ENCODE data around the gene LYPD6B.
A peak's percentile ranks its signal among the peaks of the same experiment; 100 is the strongest.

LYPD6B gene, protein sequence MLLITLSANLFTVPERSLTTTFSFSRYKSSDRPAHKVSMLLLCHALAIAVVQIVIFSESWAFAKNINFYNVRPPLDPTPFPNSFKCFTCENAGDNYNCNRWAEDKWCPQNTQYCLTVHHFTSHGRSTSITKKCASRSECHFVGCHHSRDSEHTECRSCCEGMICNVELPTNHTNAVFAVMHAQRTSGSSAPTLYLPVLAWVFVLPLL

DNA sequence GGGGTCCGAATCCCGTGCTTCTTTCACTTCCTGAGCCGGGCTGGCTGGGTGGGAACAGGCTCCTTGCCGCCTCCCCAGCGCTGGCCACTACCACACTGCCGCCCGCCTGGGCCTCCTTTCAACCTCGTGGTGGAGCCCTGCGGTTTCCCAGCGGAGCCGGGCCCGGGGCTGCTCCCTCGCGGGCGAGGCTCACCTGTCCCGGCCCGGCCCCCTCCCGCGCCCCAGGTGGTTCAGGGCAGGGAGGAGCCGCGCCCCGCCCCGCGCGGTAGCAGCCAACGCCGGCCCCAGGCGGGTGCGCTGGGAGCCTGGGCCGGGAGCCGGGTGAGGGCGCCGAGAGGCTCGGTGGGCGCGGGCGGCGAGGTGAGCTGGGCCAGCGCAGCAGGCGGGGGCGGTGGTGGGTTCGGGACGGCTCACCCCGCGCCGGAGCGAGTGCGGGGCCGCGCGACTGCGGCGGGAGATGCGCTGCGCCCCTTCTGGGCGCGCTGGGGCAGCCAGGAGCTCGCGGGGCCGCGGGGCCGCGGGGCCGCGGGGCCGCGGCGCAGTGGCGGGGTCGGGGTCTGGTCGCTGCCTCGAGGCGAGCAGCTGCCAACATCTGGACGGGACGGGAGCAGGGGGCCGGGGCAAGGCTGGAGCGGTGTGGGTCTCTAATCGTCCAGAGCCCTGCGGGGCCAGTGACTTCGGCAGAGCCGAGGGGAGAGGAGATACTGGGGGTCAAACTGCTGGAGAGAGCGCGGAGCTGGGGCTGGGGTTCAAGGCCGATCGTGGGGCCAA lies at the start of gene LYPD6B:
Gene LYPD6B (plus strand): TSS at position 258 of the 771 bp plus-strand sequence. CDS start 92,250 bp downstream, outside the sequence.
- peak; percentile 46 for DNase-seq

DNA sequence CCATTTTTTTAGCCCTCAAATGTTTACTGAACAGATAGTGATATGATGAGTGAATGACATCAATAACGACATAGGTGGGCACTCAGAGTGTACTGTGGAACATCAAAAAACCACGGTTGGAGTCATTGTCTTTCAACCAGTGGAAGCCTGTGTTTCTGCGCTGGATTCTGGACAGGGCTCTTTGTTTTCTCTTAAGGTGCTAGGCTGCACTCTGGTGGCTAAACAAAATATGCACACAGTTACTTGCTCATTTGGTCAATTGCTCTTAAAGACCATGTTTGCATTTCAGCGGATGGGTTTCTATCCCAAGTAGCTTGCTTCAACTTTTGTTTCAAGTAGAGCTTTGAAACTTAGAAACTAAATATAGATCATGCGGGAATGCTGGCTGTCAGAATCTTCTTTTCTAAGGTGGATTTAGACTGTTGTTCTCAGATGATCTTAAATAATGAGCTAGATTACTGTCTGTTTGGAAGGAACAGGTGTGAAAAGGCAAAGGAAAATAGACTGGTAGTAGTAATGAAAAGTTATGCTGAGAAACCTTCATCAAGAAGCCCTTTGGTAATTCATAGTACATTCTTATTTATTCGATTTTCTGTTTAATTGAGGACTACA lies 48.5 kb upstream of the LYPD6B start:
- DNase-seq: peak; percentile 45

DNA sequence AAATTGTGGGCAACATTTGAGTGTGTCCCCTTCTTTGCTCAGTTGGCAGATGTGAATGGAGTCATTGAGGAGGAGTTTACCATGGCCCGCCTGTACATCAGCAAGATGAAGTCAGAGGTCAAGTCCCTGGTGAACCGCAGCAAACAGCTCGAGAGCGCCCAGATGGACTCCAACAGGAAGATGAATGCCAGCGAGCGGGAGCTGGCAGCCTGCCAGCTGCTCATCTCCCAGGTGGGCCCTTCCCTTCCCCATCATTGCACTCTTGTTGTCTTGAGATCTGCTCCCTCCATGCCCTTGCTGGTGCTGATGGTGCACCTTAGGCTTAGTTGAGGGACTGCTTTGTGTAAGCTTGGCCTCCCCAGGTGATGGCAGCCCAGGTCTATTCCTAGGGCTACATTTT lies 47.5 kb upstream of the LYPD6B start:
- no peak for DNase-seq

DNA sequence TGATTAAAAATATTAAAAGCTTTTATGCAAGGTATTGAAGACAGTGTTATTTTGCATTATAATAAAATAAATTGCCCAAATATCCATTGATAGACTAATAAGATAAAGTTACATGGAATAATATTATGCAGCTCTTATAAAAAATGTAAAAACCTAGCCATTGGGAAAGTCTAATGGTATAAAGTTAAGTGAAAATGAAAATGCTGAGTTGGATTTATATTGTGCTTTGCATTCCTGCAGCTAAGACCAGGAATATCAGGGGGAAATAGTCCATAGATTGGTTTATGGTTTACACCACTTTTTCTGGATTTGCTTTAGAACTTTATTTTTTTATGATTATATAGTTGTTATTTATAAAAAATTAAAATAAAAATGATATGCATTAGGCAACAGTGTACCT lies 46.1 kb upstream of the LYPD6B start:
- no peak for DNase-seq

DNA sequence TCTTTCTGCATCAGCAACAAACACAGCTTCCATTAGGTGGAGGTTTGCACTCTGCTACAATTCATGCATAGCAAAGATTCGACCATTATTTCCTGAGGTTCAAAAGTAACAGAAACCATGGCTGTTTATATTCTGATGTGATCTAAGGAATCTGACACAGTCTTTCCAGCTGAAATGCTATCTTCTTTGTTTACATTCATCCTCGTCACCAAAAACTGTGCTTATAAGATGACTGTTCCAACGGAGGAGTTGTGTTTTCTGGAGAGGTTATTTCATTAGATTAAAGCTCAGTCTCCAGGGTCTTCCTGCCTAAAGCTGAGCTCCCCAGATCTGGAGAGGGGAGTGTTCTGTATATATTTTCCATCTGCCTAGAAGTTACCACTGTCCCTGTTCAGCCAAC lies 45.1 kb upstream of the LYPD6B start:
- no peak for DNase-seq

DNA sequence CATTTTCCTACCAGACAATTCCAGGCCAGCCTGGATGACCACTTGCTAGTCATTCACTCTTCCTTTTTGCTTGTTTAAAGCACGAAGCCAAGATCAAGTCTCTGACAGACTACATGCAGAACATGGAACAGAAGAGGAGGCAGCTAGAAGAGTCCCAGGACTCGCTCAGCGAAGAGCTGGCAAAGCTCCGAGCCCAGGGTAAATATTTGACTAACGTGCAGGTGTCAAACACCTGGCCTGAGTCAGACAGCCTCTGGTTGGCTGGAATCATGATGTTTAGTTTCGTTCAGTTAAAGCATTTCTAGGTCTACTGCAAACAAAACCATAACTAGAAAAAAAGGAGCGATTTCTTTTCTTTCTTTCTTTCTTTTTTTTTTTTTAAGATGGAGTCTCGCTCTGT lies 44.2 kb upstream of the LYPD6B start:
- DNase-seq: no peak

DNA sequence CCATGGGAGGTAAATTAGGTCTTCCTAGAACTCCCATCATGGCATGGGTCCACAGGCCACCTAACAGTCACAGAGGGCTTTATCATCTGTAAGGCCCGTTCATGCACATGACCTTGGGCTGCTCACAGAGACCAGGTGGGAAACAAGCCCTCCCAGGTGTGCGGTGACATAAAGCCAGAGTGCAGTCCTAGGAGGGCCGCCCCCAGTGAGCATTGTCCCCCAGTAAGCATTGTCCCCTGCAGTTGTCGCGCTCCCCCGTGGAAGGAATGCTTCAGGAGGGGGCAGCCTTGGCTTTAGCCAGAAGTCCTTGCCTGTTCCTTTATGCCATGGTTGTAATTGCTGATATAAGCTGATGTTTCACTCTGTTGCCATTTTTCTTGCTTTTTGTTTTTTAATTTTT lies 41.7 kb upstream of the LYPD6B start:
- no peak for DNase-seq

DNA sequence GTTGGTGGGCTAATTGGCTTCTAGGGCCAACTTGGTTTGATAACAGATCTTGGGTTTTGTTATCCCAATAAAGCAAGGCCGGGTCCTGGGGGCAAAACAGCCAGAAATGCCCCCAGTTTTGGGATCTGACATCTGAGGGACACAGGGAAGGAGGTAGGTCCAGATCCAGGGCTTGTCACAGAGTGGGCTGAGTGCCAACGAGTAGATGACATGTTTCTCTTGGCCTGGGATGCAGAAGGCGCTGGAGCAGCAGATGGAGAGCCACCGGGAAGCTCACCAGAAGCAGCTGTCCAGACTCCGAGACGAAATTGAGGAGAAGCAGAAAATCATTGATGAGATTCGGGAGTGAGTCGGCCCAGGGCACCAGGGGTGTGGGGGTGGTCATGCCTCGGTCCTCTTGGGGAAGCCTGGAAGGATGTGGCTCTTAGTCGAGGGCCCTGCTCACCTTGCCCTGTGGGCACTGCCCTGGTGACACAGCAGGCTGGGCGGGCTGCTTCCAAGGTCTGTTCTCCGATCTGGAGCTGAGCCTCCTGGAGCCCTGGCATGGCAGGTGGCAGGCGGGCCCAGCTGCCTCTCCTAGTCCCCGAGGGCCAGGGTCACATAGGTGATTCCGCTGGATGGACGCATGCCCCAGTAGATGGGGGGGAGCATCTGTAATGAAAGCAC lies 40.2 kb upstream of the LYPD6B start:
- DNase-seq: no peak

DNA sequence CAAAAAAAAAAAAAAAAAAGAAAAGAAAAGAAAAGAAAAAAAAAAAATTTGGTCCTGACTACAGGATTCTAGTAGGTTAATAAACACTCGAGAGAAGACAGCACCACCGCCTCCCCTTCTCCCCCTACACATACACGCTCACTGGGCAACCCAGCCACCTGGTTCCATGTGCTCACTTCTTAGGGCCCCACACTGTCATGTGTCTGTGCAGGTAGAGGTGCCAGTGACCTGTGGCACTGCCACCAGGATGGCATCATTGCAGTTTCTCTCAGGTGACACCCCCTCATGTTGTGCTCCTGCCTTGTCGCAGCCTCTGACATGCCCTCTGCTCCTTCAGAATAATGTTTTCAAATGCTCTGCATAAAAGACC lies 39.7 kb upstream of the LYPD6B start:
- DNase-seq: no peak

DNA sequence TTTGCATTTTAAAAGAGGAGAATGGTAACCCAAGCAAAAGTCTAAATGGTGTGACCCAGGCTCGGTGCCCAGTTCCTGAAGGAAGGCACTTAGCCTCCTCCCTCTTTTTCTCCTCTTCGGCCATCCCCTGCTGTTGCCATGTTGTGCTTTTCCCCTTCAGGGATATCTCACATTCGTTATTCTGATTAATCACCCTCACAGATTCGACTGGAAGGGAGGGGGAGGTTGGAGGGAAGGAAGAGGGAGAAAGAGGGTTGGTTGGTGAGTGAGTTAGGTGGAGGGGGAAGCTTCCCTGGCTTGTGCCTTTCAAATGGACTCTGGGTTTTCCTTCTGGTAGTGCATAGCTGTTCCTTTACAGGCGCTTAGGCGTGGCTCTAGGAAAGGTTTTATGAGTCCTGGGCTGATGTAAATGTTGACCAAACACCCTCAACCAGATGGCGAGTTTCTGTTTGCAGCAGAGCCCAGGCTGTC lies 39.0 kb upstream of the LYPD6B start:
- DNase-seq: no peak

DNA sequence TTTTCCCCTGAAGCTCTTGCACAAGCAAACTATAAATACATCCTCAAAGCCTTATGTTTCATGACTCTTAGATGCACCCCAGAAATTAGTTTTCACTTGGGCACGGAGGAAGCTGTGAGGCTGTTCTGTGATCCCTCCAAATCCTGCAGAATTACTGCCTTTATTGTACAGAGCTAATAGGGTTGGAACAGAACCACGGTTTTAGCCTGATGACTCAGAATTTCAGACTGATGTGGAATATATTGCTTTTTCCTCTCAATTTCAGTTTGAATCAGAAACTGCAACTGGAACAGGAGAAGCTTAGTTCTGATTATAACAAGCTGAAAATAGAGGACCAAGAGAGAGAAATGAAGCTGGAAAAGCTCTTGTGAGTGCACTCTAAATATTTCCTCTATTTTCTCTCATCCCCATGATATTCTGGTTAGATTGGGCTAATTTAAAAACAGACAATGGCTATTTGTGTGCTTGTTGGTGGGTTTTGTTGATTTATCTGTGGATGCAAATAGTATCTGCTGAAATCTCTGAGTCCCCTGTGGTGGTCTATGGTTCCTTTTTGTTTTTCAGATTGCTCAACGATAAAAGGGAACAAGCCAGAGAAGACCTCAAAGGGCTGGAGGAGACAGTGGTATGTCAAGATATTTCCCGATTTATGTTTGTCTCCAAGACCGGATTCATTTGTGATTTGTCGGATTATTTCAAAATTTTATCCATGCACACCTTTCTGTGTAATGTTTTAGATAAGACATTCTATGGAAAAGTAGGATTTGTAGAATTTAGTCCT lies 38.2 kb upstream of the LYPD6B start:
- DNase-seq: no peak

DNA sequence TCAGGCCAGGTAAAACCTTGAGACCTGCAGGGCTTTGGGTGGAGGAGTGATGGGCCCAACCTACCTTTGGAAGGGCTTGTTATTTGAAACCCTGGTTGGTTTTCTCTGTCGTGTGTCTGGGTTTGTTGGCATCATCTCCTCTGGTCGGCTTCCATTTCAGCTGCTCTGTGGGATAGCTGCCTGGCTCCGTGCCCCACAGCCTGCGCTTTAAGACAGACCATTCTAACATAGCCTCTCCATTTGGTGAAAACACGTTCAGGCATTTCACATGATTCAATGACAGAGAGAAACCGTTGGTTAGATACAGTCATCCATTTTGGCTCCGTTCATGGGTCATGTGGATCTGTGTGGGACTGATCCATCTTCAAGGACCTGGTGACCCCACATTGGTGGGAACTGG lies 37.0 kb upstream of the LYPD6B start:
- no peak for DNase-seq

DNA sequence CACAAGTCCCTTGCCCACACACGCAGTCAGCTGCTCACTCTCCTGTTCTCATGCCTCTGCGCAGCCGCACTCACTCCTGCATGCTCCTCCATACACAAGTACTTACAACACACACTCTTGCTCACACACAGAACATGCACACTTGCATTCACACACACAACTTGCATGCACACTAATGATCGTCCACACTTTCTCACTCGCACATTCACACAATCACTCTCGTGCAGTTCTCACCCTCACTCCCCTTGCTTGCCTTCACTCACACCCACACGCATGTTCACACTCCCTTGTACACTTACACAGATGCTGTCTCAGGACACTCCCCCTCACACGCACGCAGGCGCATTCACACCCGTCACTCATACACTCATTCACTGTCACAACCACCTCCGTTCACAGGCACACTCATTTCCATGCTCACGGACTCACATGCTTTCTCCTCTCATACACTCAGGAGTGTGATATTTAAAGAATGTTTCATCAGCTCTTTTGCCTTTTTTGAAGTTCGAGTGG lies 36.1 kb upstream of the LYPD6B start:
- no peak for DNase-seq

DNA sequence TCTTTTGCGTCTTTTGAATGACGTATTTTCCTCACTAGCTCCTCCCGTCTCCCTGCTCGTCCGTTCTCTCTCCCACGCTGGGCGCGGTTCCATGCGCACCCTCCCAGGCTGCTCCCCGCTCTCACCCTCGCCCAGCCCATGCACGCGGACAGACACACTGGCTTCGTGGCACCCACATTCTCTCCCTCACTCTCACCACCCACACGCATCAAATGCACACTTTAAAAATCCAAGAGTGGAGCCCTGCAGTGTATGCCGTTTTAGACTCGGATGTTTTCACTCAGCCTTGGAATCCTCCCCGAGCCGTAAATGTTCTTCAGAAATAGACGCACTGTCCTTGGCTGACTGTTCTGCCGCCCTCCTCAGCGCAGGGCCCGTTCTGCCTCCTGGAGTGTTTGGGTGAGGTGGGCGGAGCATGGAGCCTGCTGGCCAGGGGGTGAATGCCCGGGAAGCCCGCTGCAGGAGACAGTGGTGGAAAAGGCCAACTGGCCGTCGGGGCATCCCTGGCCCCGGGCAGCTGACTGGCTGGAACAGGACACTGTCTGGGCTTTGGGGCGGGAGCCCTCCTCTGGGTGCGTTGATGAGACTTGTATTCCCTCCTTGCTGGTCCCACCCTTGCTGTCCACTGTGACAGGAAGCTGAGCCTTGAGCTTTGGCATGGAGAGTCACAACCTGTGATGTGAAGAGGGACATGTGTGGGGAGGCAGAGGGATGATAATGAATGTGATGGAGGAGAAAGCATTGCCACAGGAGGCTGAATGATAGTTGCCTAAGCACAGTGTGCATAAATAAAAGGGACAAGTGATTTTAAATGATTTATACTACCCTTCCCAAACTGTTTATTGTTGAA lies 35.4 kb upstream of the LYPD6B start:
- DNase-seq: no peak

DNA sequence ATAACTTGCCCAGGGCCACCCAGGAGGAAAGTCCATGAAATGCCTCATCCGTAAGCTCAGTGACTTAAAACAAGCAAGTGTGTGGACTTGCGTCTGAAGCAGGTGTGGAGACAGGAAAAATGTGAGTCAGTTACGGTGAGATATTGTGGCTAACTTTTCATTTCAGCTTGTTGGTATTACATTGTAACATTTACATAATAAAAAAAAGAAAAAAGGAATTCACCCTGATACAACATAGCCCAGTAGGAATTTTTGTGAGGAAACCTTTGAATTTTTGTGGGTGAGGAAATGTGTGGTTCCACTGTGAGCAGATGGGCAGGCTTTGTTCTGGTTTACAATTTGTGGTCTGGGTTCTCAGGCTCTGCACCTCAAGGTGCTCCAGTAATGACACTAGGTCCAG lies 33.7 kb upstream of the LYPD6B start:
- no peak for DNase-seq

DNA sequence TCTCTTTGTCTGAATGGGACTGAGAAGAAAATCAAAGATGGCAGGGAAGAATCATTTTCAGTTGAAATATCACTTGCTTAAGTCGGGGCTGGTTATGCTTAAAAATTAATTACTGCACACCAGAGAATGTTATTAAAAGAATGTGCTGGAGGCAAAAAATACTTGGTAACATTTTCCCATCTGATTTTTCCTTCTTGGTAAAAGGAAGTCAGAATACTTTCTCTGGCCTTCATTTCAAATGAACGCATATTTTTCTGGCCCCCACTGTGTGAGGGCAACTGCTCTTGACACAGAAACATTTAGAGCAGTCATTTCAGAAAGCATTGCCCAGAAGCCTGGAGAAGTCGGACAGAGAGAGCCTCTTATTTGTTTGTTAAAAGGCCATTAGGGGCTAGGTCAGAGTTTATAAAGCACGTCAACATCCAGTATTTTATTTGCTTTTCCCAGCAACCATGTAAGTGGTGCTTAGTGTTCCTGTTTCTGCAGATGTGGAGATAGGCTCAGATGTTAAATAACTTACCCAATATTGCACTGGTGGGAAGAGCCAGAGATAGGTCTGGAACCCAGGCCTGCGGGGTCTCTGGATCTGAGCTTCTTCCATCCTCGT lies 32.9 kb upstream of the LYPD6B start:
- no peak for DNase-seq

DNA sequence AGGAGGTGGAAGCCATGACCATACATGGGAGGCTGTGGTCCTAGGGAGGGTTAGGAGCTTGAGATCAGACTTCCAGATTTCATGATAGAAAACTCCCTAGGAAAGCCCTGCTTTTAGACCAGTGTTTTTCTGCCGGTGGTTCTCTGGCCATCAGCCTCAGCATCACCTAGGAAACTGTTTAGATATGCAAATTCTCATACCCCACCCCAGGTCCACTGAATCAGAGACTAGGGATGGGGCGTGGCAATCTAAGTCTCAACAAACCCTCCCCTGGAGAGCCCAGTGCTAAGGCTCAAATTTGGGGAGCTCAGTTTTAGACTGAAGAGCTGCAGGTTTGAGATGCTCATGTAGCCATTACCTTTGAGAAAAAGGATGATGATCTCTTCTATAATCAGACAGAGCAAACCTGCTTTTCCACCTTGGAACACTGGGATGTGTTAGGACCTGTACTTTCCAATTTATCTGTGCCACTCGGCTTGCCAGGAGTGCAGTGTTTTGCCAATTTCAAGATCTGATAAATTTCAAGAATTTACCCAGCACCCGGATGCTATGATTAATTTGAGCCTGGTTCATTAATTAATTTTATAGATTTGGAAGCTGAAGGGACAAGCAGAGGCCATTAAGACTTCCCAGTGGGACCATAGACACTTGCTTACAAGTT lies 31.5 kb upstream of the LYPD6B start:
- no peak for DNase-seq

DNA sequence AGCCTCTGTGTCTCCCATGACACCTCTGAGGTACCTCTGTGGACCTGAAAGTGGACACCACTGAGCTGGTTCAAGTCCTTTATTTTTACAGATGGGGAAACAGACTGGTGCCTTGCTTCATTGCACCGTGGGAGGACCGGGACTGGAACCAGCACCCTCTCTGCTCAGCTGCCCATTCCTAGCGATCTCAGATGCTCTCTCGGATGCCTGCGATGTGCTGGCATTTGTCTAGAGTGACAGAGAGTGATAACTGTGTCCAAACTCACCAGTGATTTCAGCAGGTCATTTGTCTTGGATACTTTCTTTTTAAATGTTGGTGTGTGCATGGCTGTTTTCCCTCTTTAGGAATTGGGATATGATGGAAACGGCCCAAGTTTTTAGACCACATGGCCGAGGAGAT lies 30.1 kb upstream of the LYPD6B start:
- no peak for DNase-seq

DNA sequence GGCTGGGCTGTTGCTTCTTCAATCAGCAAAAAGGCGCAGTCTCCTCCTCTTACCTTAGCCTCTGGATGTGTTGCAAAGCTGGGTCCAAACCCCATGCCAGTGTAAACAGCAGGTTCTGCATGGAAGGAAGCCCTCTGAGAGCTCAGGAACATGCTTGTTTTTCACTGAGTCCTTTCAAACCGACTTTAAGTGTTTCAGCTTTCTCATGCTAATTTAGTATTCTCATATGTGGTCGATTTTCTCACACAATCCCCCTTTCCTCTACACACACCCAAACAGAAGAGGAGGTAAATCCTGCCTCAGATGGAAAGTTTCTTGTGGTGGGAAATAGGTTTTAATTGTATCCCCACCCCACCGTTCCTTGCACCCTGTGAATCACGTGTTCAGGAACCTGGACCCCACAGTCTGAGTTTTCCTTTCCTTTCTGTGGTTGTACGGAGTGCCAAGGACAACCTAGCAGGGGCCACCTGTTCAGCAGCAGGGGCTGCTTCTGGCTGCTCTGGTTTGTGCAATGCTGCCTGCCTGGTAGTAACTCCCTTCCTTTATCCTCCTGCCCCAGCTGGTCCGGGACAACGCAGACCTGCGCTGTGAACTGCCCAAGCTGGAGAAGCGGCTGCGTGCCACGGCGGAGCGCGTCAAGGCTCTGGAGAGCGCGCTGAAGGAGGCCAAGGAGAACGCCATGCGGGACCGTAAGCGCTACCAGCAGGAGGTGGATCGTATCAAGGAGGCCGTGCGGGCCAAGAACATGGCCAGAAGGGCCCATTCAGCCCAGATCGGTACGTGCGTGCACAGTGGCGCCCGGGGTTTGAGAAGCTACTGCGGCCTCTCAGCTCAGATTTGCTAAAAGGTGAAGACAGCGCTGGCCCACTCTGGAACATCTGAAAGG lies 28.7 kb upstream of the LYPD6B start:
- DNase-seq: no peak

DNA sequence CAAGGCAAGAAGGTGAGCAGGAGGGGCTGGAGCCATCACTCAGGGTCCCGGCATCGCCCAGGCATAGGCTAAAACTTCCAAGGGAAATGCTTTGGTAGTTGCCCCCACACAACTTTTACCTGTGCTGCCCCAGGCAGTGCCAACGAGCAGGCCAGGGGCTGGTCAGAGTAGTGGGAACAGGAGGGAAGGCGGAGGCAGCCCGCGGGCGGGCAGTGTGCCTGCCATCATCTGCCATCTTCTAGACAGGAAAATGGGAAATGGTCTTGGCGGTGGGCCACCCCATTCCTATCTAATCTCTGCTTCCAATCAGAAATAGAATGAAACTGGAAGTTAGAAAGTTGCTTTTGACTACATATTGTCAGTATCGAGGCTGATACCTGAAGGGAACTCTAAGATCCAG lies 26.0 kb upstream of the LYPD6B start:
- DNase-seq: no peak

Data from 8988T (cell line).